Non-pigmented ciliary epithelial cell (primary cell): ENCODE data around the gene VWA1.
"Not testable (repeated sequence)": the region's sequence is repeated elsewhere in the genome, so short reads cannot be mapped to it uniquely, and the experiment has no call there.

ENCODE experiments used
- DNase-seq: peaks from one replicate; pipeline ENCODE4 v3.0.0-alpha.2; 2010; ENCODE audit warnings: low read depth

VWA1 gene

DNA sequence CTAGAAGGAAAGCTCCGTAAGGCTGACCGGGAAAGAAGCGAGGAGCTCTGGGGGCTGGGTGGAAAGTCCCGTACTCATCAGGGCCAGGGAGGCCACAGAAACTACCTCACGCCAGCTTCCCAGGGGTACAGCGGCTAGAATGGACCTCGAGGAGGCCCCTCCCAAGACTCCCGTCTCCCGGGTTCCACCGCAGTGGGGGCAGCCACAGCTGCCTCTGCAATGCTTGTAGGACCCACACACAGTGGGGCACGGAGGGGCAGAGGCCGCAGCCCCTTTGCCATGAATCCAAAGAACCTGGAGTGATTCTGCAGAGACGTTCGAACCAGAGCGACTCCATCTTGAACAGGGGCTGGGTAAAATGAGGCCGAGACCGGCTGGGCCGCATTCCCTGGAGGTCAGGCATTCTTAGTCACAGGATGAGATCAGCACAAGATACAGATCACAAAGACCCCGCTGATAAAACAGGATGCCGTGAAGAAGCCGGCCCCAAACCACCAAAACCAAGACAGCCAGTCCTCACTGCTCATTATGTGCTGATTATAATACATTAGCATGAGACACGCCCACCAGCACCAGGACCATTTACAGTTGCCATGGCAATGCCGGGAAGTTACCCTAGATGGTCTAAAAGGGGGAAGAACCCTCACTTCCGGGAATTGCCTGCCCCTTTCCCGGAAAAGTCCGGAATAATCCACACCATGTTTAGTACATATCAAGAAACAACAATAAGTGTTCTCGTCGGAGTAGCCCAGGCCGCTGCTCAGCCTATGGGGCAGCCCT is 12.8 kb upstream of the VWA1 start:
- no peak for DNase-seq

GRCh38 chr1:1423245-1423597 is 12.3 kb upstream of the VWA1 start:
- no peak for DNase-seq

GRCh38 chr1:1424707-1425106 is 10.8 kb upstream of the VWA1 start:
- no peak for DNase-seq

GRCh38 chr1:1425426-1425752 is 10.1 kb upstream of the VWA1 start:
- no peak for DNase-seq

- no peak for DNase-seq
Measured at GRCh38 chr1:1425753-1426495, 9.6 kb upstream of the VWA1 start.

- DNase-seq, result no peak
Measured at GRCh38 chr1:1426496-1427105, 8.9 kb upstream of the VWA1 start.

DNA sequence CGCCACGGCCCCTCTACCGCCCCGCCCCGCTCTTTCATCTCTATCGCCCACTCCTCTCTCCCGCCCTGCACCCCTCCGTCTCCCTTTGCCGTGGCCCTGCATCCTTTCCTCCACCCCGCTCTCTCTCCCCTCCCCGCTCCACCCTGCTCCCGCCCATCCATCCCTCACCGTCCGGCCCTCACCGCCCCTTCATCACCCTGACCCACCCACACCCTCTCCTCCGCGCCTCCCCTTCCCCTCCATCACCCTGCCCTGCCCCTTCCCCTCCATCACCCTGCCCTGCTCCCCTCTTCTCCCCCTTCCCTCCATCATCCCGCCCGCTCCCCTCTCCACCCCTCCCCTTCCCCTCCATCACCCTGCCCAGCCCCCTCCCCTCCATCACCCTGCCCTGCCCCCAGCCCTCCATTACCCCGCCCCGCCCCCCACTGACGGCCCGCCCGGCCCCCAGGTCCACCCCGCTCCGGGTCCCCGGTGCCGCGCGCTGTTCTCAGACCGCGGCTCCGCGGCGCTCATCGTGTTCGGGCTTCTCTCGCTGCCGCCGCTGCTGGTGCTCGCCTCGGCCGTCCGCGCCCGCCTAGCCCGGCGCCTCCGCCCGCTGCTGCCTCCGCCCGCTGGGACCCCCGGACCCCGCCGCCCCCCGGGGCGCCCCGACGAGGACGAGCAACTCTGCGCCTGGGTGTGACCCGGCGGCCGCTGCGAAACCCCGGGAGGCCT is 8.2 kb upstream of the VWA1 start:
- DNase-seq, result no peak

DNA sequence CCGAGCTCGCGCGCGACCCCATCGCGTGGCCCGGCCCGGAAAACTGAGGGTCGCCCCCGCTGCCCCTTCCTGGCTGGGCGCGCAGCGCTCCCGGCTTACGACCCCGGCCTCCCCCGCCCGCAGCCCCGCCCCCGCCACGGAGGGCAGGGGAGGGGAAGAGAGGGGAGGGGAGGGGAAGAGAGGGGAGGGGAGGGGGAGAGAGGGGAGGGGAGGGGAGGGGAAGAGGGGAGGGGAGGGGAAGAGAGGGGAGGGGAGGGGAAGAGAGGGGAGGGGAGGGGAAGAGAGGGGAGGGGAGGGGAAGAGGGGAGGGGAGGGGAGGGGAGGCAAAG is 7.7 kb upstream of the VWA1 start:
- no peak for DNase-seq

DNA sequence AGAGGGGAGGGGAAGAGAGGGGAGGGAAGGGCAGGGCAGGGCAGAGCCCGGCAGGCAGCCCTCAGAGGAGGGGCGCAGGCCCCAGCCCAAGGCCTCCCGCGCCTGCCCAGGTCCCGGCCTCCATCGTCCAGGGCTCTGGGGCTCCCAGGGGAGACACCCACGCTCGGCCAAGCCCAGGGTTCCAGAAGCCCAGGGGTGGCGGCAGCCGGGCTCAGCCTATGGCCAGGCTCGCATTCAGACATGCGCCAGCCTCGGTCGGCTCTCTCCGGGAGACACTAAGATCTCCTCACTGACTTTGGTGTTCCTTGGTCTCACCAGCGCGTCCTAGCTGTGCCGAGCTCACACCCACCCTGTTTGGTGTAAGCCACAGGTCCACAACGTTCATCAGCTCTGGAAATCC is 7.3 kb upstream of the VWA1 start:
- no peak for DNase-seq

DNA sequence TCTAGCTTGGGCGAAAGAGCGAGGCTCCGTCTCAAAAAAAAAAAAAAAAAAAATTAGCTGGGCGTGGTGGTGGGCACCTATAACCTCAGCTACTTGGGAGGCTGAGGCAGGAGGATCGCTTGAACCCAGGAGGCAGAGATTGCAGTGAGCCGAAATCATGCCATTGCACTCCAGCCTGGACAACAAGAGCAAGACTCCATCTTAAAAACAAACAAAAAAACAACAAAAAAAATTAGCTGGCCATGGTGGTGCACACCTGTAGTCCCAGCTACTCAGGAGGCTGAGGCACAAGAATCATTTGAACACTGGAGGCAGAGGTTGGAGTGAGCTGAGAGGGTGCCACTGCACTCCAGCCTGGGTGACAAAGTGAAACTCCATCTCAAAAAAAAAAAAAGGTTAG is 6.5 kb upstream of the VWA1 start:
- not testable (repeated sequence) for DNase-seq

- DNase-seq, result no peak
Measured at GRCh38 chr1:1429671-1430073, 5.8 kb upstream of the VWA1 start.

- DNase-seq, result no peak
Measured at GRCh38 chr1:1430114-1430982, 5.1 kb upstream of the VWA1 start.

DNA sequence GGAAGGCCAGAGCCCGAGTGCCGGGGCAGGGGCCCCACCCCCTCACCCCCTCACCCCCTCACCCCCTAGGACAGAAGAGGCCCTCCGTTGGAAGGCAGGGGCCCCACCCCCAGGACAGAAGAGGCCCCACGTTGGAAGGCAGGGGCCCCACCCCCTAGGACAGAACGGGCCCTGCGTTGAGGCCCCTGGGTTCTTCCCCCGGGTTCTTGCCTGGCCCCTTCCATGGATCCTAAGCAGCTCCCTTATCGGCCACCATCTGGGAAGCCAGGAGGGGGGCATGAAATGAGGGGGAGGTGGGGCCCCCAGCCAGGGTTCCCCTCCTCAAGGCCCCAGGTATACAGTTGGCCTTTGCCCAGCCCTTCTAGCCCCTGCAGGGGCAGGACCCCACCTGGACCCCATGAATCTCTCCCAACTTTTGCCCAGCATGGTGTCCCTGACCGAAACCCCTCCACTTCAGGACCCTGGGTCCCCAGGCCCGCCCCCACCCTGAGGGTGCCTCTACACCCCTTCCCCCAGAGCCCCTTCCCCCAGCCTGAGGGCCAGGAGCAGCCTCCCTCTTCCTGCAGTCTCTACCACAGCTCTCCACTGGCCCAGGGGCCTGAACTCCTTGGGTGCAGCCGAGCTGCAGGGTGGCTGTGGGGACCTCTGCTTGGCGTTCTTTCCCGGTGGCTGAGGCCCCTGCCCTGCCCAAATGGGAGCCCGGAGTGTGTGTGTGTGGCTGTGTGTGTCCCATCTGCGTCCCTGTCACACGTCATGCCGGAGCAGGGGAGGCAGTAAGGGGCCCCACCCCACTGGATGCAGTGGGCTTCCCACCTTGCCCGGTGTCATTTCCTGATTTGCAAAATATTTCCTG is 4.3 kb upstream of the VWA1 start:
- DNase-seq, result no peak

- DNase-seq, result no peak
Measured at GRCh38 chr1:1431845-1432273, 3.6 kb upstream of the VWA1 start.

DNA sequence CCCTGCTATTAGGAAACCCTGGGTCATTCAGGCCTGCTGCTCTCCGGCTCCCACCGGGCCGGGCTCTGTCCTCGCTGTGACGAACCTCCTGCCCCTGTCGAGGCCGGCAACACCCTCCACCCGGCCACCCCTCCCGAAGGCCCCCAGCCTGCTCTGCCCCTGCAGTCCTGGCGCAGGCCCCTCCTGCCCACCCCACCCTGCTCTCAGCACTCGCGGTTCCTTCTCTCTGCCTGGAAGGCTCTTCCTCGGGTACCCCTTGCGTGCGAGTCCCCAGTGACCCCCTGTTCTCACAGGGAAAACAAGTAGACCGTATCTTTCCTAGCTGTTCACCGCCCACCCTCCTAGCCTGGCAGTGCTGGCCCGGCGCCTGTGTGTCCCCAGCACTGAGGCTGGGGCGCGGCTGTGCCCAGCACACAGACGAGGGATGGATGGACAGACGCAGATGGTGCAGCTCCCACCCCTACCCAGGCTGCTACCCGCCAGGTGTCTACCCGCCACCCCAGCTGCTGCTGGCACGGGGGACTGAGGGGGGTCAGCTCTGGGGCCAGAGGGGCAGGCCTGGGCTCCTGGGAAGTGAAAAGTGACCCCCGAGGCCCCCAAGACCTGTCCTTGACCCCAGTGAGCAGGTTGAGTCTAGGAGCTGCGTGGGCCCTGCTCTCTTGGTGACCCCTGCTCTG is 3.1 kb upstream of the VWA1 start:
- no peak for DNase-seq

GRCh38 chr1:1432951-1433803 is 2.3 kb upstream of the VWA1 start:
- DNase-seq, result no peak

GRCh38 chr1:1433804-1434130 is 1.7 kb upstream of the VWA1 start:
- DNase-seq, result no peak

GRCh38 chr1:1434131-1434823 is 1.2 kb upstream of the VWA1 start:
- no peak for DNase-seq

- no peak for DNase-seq
Measured at GRCh38 chr1:1434824-1435105, 725 bp upstream of the VWA1 start.
